Nephron (organoid): ENCODE data around the gene GIMAP2.

Experiments used
- H3K27ac Mint-ChIP-seq, 3 experiments: 2 replicates each; pipeline ENCODE4 v1.8.0; 2020; ENCODE audit warnings: mixed read lengths in 3 of 3, mild to moderate bottlenecking in 2 of 3, moderate library complexity in 1 of 3
- H3K27me3 Mint-ChIP-seq: 2 replicates; pipeline ENCODE4 v1.8.0; 2021; ENCODE audit warnings: low read depth, mild to moderate bottlenecking, moderate library complexity, mixed read lengths
- H3K36me3 Mint-ChIP-seq: 2 replicates; pipeline ENCODE4 v1.8.0; 2020; ENCODE audit warnings: low read depth, mixed read lengths
- H3K4me1 Mint-ChIP-seq: 2 replicates; pipeline ENCODE4 v1.8.0; 2020; ENCODE audit warnings: mixed read lengths
- H3K4me3 Mint-ChIP-seq, 3 experiments: 2 replicates each; pipeline ENCODE4 v1.8.0; 2020; ENCODE audit warnings: mild to moderate bottlenecking in 3 of 3, mixed read lengths in 3 of 3, moderate library complexity in 2 of 3
- H3K9me3 Mint-ChIP-seq: 2 replicates; pipeline ENCODE4 v1.8.0; 2020; ENCODE audit warnings: mixed read lengths
- TF ChIP-seq, protein P1 (sequence below), 3 experiments: fragments of 200-600 bp; sonication (generic); IDR thresholded peaks; one replicate each; pipeline ENCODE4 v1.5.0; 2021; ENCODE audit warnings: antibody characterized with exemption in 3 of 3; ENCODE audit not compliant: unreplicated experiment in 3 of 3

The GIMAP2 gene

DNA sequence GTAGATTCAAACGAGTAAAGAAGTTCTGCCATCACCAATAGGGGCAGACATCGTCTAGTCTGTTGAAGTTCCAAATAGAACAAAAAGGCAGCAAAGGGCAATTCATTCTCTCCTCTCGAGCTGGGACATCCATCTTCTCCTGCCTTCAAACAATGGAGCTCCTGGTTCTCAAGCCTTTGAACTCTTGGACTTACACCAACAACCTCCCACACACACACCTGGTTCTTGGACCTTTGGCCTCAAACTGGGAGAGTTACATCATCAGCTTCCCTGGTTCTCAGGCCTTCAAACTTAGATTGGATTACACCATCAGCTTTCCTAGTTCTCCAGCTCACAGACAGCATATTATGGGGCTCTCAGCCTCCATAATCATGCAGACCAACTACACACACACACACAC is 41.9 kb downstream of the GIMAP2 start:
- H3K4me1 Mint-ChIP-seq = no peaks in the 10 kb centered on the region
- H3K27me3 Mint-ChIP-seq = no peaks in the 10 kb centered on the region
- H3K9me3 Mint-ChIP-seq = peaks cover 25% of the 10 kb centered on the region
- H3K36me3 Mint-ChIP-seq = no peaks in the 10 kb centered on the region
- H3K27ac Mint-ChIP-seq = no peak overlapping the region
- TF ChIP-seq, protein P1, sequence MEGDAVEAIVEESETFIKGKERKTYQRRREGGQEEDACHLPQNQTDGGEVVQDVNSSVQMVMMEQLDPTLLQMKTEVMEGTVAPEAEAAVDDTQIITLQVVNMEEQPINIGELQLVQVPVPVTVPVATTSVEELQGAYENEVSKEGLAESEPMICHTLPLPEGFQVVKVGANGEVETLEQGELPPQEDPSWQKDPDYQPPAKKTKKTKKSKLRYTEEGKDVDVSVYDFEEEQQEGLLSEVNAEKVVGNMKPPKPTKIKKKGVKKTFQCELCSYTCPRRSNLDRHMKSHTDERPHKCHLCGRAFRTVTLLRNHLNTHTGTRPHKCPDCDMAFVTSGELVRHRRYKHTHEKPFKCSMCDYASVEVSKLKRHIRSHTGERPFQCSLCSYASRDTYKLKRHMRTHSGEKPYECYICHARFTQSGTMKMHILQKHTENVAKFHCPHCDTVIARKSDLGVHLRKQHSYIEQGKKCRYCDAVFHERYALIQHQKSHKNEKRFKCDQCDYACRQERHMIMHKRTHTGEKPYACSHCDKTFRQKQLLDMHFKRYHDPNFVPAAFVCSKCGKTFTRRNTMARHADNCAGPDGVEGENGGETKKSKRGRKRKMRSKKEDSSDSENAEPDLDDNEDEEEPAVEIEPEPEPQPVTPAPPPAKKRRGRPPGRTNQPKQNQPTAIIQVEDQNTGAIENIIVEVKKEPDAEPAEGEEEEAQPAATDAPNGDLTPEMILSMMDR (IDR thresholded peaks at IDR 0.05; ENCODE audit: unreplicated experiment in 3 of 3) = no peak
- no peak overlapping the region for H3K4me3 Mint-ChIP-seq

DNA sequence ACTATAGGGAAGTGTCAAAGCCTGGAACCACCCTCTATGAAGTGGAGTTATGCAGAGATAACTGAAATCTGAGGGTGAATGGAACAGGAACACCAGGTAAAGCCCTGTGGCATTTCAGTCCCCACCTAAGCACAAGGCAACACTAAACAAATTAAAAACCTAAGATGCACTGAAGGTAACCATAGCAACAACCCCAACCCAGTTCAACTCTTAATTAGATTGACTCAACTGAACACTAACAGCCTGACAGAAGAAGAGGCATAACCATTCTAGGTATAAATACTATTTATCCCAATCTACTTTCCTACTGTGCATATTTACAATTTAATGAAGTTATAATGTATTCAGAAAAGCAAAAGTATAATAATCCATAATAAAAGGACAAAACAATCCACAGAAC is 42.5 kb downstream of the GIMAP2 start:
- H3K27me3 Mint-ChIP-seq = no peaks in the 10 kb centered on the region
- H3K4me1 Mint-ChIP-seq = no peaks in the 10 kb centered on the region
- no peak overlapping the region for H3K27ac Mint-ChIP-seq
- no peaks in the 10 kb centered on the region for H3K36me3 Mint-ChIP-seq
- TF ChIP-seq, protein P1 (IDR thresholded peaks at IDR 0.05; ENCODE audit: unreplicated experiment in 3 of 3) = no peak
- H3K9me3 Mint-ChIP-seq = peaks cover 25% of the 10 kb centered on the region
- no peak overlapping the region for H3K4me3 Mint-ChIP-seq

DNA sequence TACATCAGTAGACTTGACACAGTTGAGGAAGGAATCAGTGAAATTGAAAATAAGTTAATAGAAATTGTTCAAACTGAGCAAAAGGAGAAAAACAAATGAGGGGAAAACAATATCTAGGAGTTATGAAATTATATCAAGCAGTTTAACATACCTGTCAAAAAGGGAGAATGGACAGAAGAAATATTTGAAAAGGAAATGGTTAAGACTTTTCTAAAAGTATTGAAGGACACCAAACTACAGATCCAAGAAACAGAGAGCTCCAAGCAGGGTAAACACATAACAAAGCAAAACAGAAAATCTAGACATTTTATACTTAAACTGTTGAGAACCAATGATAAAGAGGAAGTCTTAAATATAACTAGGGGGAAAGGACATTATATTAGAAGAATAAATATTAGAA is 43.1 kb downstream of the GIMAP2 start:
- Mint-ChIP-seq H3K9me3 (peaks cover 25% of the 10 kb centered on the region), H3K4me3 (no peak overlapping the region), H3K36me3 (no peaks in the 10 kb centered on the region), H3K4me1 (no peaks in the 10 kb centered on the region), H3K27ac (no peak overlapping the region), H3K27me3 (peaks cover 3% of the 10 kb centered on the region)
- TF ChIP-seq, protein P1 (IDR thresholded peaks at IDR 0.05; ENCODE audit: unreplicated experiment in 3 of 3) = no peak

DNA sequence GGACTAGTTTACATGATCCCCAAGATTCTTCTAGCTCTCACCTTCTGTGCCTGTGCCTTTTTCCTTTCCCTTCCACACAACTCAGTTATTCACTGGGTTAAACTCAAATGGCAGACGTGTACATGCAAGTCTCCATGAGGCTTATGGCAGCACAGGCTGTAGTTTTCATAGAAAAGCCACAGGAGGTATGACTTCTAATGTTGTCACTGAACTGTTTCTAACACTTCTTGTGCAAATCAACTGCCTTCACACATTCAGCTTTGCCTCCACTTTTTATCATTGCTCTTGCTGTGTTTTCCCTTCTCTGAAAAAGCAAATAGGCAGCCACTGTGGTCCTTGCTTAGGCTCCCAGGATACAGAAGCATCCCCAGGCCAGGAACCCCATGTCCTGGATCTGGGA is 46.4 kb downstream of the GIMAP2 start:
- Mint-ChIP-seq H3K4me1 (no peaks in the 10 kb centered on the region), H3K27me3 (peaks cover 10% of the 10 kb centered on the region), H3K36me3 (no peaks in the 10 kb centered on the region), H3K9me3 (peaks cover 19% of the 10 kb centered on the region), H3K27ac (no peak overlapping the region), H3K4me3 (no peak overlapping the region)
- TF ChIP-seq, protein P1 (IDR thresholded peaks at IDR 0.05; ENCODE audit: unreplicated experiment in 3 of 3) = no peak

DNA sequence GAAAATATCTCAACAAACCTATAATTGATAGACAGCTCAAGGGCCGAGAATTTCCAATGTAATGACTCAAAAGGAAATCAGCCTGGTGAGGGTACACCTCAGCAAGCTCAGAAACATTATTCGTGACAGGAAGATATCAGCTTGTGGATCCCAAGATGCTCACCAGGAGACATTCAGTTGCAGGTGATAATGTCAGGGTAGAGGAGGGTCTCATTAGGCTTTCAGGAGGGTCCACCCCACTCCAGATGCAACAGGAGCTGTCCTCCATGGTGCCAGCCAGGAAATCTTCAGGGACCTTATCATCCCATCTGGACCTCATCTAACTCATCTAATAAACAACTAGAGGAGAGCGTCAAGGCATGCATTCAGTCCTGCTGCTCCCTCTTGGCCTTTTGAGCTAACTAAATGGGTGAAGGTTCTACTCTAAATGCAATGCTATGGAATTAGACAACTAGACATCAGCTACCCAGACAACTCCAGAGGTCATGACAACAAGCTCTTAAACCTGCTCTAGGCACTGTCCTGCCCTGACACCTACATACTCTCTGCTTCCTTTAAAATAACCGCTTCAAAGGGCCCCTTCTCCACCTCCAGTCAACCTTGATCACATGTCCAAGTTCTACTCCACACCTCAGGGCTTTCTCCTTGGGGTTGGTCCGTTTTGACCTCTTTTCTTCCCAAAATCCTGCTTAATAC is 47.4 kb downstream of the GIMAP2 start:
- peaks cover 9% of the 10 kb centered on the region for H3K9me3 Mint-ChIP-seq
- TF ChIP-seq, protein P1 (IDR thresholded peaks at IDR 0.05; ENCODE audit: unreplicated experiment in 3 of 3) = no peak

DNA sequence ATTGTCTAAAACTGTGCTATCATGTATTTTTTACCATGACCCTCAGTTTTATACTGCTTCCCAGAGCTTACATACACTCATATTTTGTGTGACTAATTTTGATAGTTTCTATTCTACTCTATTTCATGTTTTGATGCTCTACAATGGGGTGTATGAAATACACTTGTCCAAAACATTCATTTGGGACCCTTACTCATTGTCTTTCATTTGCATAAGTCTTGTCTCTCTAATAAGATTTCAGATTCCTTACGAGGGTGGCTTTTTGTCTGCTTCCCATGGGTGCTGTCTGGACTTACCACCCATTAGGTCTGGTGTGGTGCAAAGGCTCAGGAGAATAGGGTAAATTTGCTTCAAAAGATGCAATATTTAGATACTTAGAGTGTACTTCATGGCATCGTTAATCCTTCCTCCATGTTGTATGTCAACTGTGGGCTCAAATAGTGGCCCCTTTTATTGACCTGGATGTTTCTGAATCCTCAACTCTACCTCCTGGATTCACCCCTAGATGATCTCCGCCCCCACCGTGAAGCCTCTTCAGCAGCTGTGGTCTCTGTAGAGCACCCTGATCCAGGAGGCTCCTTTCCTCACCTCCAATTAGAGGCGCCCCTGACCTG is 48.1 kb downstream of the GIMAP2 start:
- TF ChIP-seq, protein P1 (IDR thresholded peaks at IDR 0.05; ENCODE audit: unreplicated experiment in 3 of 3) = no peak
- Mint-ChIP-seq H3K36me3 (no peaks in the 10 kb centered on the region), H3K27me3 (peaks cover 20% of the 10 kb centered on the region), H3K4me3 (no peak overlapping the region), H3K4me1 (no peaks in the 10 kb centered on the region), H3K27ac (no peak overlapping the region), H3K9me3 (peaks cover 4% of the 10 kb centered on the region)

More for the DNA sequence above, 47.4 kb downstream of the GIMAP2 start:
- peaks cover 15% of the 10 kb centered on the region for H3K27me3 Mint-ChIP-seq
- no peaks in the 10 kb centered on the region for H3K4me1 Mint-ChIP-seq
- no peaks in the 10 kb centered on the region for H3K36me3 Mint-ChIP-seq
- no peak overlapping the region for H3K27ac Mint-ChIP-seq
- H3K4me3 Mint-ChIP-seq = no peak overlapping the region
